Bronchial epithelial cell (primary cell): ENCODE results near the gene FBXO9. TPM values are rescaled to one million over a fixed set of nuclear protein-coding genes. Genes with fewer than 3 reads are reported as not detected.

ENCODE experiments used
- DNase-seq: peaks from one replicate; pipeline ENCODE4 v3.0.0-alpha.2; 2010; ENCODE audit warnings: low read depth
- FAIRE-seq: peaks from 2 replicates; lab custom pipeline; 2011; peaks lifted over from hg19 to GRCh38; lab: Jason Lieb, UNC
- H3K27me3 ChIP-seq: 2 replicates; pipeline ENCODE4 v1.5.1; 2011; ENCODE audit warnings: low read length; ENCODE audit not compliant: control insufficient read depth, insufficient read depth
- H3K36me3 ChIP-seq: 2 replicates; pipeline ENCODE4 v1.5.1; 2011; ENCODE audit warnings: low read length; ENCODE audit not compliant: control insufficient read depth, insufficient read depth
- H3K4me3 ChIP-seq: 2 replicates; pipeline ENCODE4 v1.5.1; 2011; ENCODE audit warnings: mild to moderate bottlenecking, low read depth, low read length, control low read depth
- CTCF ChIP-seq: IDR thresholded peaks from 2 replicates; pipeline ENCODE4 v1.5.1; 2011; ENCODE audit warnings: mild to moderate bottlenecking, moderate library complexity, low read length, control low read depth, inconsistent platforms; ENCODE audit not compliant: insufficient read depth, severe bottlenecking
- total RNA-seq: library from RNA; depleted of rRNA; stranded (reverse); fragments of >200 nt; gene quantifications from 2 replicates; pipeline ENCODE4 v1.2.1, GENCODE V29; 2014

FBXO9 gene
- total RNA-seq, 1 donor from 2014 or later: 29.0 TPM

- H3K36me3 ChIP-seq: no peaks in the 10 kb centered on the region
- DNase-seq: peak; percentile 56
- H3K4me3 ChIP-seq: no peak overlapping the region
- FAIRE-seq: no peak
- no peak for TF ChIP-seq CTCF
- H3K27me3 ChIP-seq: no peaks in the 10 kb centered on the region
These were observed 54.1 kb downstream of the FBXO9 start for GRCh38 chr6:53119349-53119748.

DNA sequence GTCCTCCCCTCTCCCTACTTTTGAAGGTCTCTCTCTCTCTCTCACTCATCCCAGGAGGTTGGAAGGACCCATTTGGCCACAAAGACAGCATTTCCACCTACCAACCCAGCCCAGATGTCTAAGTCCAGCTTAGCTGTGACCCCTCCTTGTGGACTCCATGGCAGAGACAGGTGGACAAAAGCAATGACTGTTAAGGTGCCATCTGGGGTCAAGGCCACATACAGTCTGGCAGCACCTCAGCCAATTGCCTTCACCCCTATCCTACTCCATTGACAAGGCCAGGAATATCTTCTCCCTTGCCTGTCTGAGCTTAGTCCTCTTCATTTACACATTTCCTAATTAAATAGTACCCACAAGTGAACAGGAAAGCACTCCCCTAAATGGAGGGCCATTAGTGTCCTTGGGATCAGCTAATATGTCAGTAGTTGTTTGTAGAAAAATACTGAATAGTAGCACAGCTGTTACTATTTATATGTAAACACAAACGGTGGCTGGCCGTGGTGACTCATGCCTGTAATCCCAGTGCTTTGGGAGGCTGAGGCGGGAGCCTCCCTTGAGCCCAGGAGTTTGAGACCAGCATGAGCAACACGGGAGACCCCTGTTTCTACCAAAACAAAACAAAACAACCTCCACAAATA lies 54.7 kb downstream of the FBXO9 start:
- peak; percentile 86 for DNase-seq
- TF ChIP-seq CTCF: no peak
- no peaks in the 10 kb centered on the region for H3K27me3 ChIP-seq
- H3K4me3 ChIP-seq: no peak overlapping the region
- no peak for FAIRE-seq
- no peaks in the 10 kb centered on the region for H3K36me3 ChIP-seq

DNA sequence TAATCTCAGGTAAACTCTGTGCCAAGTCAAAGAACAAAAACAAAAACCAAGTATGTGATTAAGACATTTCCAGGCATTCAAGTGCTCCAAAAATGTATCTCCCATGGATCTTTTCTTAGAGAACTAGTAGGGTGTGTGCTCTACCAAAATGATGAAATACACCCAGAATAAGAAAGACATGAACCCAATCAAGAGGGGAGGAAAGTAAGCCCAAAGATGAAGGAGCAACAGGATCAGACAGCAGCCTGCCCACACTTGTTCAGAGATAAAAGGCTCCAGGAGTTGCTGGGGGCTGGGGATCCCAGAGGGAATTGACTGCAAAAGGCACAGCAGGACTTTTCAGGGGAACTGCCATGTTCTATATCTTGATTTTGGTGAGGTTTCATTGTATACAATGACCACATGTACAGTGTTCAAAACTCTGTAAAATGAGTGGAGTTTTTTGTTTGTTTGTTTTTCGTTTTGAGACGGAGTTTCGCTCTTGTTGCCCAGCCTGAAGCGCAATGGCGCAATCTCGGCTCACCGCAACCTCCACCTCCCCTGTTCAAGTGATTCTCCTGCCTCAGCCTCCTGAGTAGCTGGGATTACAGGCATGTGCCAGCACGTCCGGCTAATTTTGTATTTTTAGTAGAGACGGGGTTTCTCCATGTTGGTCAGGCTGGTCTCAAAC lies 59.1 kb downstream of the FBXO9 start:
- FAIRE-seq: peak; percentile 28
- no peak for TF ChIP-seq CTCF
- H3K27me3 ChIP-seq: no peaks in the 10 kb centered on the region

DNA sequence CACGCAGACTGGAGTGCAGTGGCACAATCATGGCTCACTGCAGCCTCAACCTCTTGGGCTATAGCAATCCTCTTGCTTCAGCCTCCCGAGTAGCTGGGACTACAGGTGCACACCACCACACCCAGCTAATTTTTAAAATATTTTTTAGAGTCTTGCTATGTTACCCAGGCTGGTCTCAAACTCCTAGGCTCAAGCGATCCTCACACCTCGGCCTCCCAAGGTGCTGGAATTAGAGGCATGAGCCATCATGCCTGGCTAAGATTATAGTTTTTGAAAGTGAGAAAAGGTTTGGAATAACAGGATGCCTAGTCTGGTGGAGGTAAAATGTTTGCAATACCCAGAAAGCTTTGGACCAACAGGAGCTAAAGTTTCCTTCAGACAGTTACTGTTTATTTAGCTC lies 60.1 kb downstream of the FBXO9 start:
- FAIRE-seq (no peak), DNase-seq (no peak)
- no peak for TF ChIP-seq CTCF
- H3K27me3 ChIP-seq: no peaks in the 10 kb centered on the region
- H3K4me3 ChIP-seq: no peak overlapping the region
- no peaks in the 10 kb centered on the region for H3K36me3 ChIP-seq

More for the DNA sequence above, 59.1 kb downstream of the FBXO9 start:
- DNase-seq: peak; percentile 86
- Histone ChIP-seq H3K4me3 (no peak overlapping the region), H3K36me3 (no peaks in the 10 kb centered on the region)

GRCh38 chr6:53128842-53129241 lies 63.6 kb downstream of the FBXO9 start:
- TF ChIP-seq CTCF: no peak
- Histone ChIP-seq H3K36me3 (no peaks in the 10 kb centered on the region), H3K4me3 (no peak overlapping the region), H3K27me3 (no peaks in the 10 kb centered on the region)
- FAIRE-seq (no peak), DNase-seq (peak; percentile 98)
